NOMO-1 treated with dmso at 0.1 percent for 144 hours (cell line): ENCODE measurements around the gene NRXN3.

Experiments used
- DNase-seq: peaks from one replicate; lab custom pipeline; 2025; ENCODE audit not compliant: unreplicated experiment; lab: John Stamatoyannopoulos, UW

Gene NRXN3

DNA sequence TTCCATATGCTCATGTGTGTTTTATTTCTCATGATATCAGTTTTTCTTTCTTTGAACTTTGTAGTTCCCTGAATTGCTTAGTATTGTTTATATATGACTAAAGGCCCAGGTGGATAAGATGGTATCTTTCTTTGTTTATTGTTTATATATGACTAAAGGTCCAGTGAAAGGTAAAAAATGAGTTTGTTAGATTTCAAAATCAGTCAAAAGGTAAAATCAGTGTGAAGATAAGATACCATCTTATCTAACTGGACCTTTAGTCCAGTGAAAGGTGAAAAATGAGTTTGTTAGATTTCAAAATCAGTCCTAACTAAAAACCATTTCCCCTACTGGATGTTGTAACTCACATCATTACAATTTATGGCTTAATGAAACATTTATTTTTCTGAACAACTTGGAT lies 1150.9 kb downstream of the NRXN3 start:
- no peak for DNase-seq

DNA sequence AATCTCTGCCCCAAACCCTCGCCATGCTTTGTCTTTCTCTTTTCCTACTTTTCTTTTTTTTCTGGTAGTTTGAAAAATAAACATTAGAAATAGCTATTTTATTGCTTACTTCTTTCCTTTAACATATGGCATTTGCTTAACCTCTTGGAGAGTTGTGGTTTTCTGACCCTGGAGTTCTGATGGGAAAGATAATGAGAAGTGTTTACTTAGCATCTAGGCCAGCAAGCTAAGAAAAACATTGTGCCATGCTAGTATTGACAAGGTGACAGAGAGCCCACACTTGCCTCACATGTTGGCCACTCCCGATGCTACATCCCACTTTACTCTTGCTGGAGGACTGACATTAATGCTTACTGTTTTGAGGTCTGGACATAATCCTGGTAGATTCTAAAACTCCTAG lies 1154.9 kb downstream of the NRXN3 start:
- no peak for DNase-seq

DNA sequence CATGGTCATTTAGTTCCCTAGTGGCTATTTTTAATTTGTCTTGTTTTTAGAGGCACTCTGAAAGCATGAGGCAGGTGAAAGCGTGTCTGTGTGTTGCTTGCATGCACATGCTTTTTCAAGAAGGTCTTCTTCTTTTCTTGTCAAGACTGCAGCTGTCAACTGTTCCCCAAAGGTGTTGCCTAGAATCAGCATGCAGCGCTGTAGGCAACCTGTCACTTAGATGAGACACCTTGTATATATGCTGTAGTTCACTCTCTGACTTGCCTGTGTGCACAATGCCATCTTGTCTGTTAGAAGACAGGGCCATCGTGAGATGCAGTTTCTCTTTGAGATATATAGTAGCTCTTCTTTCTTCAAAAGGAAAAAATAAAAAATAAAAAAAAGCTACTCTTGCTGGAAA lies 1155.4 kb downstream of the NRXN3 start:
- no peak for DNase-seq

DNA sequence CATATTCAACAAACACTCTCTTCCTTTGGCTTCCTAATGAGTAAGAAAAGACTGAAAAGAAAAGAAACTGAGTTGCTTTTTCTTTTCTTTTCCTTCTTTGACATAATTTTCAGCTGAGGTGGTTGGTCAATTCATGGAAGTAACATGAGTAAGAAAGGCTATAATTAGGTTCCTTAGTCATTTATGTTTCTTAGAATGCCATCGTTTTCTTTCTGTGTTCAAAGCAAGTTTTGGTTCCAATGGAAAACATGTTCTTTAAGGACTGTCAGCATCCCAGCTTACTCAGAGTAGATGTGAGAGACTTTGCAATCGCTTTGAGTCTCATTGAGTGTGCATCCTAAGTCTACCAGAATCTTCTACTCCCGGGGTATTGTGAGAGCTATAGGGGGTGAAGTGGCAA lies 1158.7 kb downstream of the NRXN3 start:
- no peak for DNase-seq

DNA sequence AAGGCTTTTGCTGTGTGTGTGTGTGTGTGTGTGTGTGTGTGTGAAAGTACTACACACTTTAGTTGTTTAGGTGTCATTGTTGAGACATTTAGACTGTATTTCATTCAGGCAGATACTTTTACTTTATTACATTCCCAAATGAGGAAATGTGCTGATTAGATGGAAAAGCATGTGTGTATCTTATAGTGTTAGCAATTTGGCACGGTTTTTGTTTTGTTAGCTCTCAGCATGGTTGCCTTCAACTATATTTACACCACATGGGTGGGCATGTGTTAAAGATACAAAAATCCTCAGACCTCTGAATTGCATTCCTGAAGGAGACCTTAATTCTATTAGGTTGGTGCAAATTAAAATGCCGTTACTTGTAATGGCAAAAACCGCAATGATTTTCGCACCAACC lies 1161.7 kb downstream of the NRXN3 start:
- DNase-seq: no peak

DNA sequence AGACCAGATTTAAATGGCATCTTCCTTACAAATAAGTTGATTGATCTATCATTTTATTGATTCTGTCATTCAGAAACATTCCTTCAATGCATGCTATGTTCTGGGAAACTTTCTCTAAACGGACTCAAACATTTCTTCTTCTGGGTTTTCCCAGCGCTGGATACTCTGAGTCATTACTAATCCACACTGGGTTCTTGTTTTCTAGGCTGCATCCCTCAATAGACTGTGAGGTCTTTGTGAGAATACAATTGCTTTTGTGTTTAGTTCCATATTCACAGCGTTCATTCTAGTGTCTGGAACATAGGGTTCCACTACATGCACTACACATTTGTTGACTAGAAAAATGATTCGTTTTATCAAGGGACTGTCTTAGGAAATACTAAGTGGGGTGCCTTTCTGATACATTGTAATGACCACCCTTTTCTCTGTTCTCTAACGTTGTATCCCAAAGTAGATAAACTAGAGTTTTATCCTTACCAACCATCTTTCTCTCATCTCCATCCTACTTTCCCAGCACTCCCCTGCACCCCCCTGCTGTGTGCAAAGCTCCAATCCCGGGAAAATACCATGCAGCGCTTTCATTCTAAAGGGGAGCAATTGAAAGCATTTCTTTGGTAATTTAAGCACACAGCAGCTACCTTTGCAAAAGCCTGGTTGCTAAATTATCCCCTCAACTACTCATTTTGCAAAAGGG lies 1162.5 kb downstream of the NRXN3 start:
- DNase-seq: no peak

DNA sequence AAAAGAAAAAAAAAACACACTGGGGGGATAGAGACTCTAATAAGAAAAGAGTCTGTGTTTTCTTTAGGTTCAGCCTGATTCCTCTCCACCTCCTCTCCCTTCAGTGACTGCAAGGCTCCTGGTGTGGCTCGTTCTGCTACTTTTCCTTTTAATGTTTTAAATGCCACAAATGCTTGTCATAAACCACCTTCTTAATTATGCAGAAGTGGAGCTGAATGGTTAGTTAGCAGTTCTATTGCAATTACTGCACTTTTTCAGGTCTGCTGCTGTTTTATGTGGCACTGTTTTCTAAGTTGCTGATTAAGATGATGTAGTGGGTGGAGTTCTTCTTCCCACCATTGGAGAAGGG lies 1163.0 kb downstream of the NRXN3 start:
- no peak for DNase-seq

DNA sequence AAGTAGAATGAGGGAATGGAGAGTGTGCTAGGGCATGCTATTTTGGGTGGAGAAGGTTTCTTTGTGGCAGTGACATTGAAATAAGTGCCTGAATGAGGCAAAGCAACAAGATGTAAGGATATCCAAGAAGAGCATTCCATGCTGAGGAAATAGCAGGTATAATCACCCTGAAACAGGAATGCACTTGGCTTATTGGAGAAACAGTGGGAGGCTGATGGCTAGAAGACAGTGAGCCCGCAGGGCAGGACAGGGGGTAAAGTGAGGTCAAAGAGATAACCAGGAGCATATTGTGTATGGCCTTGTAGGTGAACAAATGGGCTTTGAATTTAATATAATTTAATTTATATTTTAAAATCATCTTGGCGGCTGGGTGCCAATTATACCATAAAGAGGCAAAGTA lies 1164.1 kb downstream of the NRXN3 start:
- no peak for DNase-seq

DNA sequence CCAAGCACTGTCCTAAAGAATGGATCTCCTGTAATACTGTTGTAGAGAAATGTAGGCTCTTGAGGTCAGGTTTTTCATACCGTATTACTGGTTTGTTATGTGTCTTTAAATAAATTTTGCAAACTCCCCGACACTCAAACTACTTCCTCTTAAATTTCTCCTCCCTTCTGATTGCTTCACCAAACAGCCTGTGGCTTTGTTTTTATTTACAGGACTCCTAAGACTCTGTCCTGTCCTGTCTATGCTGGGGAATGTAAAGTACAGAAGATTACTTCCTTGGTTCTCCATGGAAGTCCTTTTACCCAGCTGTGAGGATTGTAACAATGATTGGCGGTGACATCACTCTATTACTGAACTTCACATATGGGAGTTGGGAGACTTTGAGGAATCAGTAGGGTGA lies 1167.6 kb downstream of the NRXN3 start:
- peak; percentile 16 for DNase-seq

DNA sequence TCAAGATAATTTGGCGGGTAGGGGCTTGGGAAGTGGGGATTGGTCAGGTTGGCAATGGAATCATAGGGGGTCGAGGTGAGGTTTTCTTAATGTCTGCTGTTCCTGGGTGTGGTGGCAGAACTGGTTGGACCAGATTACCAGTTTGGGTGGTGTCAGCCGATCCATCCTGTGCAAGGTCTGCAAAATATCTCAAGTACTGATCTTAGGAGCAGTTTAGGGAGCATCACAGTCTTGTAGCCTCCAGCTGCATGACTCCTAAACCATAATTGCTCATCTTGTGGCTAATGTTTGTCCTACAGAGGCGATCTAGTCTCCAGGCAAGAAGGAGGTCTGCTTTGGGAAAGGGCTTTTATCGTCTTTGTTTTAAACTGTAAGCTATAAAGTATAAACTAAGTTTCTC lies 1172.8 kb downstream of the NRXN3 start:
- DNase-seq: no peak

DNA sequence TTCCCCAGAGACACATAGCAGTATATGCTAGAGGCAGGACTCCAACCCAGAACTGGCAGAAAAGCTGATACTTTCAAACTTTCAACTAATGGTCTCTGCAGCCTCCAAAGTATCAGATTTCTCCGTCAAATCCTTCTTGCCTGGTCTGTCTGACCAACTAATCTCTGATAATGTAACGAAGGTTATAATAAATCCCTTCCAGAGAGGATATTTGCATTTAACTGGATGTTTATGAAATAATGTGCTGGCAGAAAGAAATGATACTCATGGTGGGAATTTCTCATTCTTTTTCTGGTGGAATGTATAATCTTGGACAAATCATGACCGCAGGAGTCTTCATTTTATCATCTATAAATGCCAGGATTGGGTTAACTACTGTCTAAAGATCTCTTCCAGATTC lies 1180.8 kb downstream of the NRXN3 start:
- DNase-seq: no peak

DNA sequence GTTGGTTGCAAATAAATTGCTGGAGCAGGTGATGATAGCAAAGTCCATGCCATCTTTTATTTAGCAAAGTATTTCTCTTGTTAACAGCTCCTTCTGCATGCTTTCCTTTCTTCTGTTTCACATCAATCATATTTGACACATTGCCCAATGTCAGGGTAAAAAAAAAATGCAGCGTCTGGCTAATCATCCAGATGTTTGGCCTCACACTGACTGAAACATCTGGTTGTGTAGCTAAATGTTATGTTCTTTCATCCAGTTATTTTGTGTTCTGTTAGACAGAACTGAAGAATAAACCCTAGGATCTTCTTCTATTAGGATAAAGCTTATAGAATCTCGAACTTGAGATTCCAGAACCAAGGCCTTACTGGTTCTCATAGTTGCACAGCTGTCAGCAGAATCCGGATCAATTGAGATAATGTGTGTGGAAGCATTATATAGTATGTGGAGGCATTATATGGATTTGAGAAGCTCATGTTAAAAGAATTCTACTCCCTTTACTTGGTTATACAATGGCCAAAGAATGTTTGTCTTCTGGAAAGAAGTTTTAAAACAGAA lies 1182.0 kb downstream of the NRXN3 start:
- no peak for DNase-seq

DNA sequence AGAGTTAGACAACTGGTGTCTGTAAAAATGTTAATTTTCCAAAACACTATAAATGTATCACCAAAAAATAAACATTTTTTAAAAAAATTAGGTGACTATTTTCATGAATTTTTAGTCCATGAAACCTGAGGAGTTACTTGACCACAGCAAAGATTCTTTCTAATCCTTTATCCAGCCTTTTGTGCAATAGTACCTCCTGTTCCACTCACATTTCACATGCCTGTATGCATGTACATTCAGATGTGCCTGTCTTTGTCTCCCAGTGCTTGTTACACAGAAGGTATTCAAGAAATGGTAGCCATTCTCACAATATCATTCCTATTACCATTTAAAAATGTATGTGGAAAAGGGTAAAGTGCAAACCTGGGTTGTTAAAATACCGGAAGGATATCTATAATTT lies 1184.2 kb downstream of the NRXN3 start:
- no peak for DNase-seq

DNA sequence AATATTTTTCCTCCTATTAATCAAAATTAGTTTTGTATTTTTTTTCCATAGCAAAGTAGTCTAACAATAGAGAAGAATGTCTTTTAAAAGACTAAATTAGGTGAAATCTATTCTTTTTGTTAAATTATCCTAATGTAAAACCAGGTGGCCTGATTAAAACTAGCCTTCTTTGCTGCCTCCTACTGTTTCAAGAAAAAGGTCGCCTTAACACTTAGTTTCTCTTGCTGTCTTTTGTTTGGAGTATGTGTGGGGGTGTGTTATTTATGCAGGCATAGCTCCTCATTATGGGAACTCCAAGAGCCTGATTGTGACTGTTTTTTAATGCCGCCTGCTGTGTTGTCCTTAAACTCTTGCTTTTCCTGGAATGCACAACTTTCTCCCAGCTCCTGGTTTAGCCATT lies 1185.9 kb downstream of the NRXN3 start:
- no peak for DNase-seq

DNA sequence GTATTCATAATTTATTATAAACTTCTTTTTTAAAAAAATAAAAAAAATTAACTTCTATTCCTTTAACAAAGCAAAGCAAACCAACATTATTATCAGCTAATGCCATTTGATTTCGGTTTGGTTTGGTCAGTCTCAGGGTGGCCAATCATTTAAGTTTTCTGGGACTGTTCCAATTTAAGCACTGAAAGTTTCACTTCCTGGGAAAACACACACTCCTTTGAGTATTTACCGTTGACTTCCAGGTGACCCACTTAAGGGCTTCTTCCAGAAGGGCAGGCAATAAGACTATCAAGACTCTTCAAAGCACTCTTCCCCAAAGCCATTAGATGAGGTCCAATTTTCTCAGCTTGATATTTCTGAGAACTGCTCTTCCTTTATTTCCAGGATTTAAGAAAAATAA lies 1187.1 kb downstream of the NRXN3 start:
- DNase-seq: no peak

DNA sequence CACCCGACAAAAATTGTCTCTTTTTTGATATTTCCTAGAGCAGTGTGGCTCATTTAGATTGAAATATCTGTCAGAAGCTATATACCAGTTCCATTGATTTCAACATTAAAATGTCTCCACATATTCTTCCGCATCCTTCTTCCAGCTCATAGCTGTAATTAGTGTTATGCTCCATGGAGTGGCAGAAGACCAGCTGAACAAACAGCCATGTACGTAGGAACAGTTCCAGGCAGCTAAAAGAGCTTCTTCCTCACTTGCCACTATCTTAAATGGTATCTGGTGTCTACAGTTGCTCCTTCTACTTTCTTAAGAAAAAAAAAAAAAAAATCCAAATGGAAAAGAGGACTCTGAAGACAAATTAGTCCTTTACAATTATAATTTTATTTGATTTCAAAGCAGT lies 1193.1 kb downstream of the NRXN3 start:
- DNase-seq: no peak

DNA sequence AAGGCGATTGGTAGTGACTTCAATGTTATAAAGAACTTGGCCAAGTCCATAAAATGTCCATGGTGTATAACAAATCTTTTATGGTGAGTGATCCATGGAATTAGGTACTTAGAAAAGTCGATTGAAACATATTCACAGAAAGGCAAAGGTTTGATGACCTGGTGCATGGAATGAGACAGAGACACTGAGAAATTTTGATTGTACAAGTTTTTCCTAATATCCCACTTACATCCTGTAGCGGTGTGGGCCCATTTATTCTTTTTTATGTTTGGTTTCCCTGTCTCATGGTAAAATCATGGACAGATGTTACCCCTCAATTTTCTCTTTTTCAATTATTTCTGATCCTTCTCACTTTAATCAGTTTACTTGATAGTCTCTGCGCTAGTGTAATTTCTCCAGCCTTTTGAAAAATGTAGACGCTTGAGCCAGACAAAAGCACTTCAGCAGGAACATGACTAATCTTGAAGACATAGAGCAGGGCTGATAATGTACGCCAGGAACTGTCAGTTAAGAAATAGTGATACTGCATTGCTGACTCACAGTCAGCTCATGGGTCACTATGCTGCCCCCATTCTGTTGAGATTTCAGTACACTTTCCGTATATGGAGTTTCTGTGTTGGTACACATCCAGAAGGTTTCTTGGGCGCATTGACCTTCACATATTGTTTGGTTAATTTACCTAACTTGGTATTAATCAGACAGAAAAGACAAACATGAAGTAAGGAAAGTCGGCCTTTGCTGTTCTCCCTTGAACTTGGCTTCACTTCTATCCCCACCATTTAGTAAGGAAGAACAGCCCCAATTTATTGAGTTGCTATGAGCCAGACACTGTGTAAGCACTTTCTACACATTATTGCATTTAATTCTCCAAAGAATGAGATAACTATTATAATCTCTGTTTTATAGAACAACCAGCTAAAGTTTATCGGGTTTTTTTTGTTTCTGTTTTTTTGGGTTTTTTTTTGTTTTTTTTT lies 1199.5 kb downstream of the NRXN3 start:
- no peak for DNase-seq

DNA sequence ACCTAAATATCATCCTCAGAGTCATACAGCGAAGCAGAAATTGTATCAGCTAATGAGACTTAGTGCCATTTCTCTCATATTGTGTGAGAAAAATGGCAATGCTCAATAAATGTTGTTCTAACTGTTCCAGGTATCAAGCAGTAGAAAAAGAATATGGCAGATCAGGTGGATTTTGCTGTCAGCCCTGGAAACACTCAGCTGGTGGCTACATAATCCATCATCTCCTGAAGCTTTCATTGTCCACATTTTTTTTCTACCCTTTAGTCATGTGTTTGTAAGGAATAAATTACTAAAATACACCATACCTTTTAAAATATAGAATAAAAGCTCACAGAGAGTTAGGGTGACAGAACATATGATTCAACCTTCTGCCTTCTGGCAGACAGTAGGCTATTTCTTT lies 1200.8 kb downstream of the NRXN3 start:
- no peak for DNase-seq

DNA sequence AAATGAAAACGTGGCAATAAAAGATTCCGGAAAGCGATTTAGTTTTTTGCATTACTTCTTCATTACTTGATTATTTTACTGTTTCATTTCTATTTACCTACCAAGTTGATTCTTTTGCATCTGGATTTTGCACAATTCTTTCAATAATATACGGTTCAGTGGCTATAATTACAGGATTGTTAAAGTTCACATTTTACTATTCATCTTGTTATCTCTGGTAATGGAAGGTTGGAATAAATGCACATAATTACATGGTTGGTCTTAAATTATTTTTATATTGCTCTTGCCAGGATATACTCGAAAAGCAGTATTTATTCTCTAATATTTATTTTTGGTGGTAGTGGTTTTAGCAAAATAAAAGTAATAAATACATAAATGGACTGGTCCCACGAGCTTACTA lies 1203.3 kb downstream of the NRXN3 start:
- no peak for DNase-seq

DNA sequence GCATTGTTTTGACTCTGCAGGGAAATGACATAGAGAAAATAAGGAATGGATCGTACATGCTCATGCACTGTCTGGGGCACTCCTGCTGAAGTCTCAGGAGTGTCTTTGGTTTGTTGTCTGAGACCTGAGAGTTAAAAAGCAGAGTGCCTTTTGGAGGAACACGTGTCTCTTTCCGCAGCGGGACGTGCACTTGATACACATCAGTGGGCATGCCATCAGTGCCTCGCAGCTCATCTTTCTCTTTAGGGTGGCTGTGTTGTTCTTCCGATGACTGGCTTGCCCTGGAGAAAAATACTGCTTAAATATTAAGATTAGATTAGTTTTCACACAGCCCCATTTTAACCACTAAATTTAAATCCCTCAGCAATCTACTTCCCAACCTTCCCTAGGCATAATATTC lies 1205.2 kb downstream of the NRXN3 start:
- DNase-seq: no peak

DNA sequence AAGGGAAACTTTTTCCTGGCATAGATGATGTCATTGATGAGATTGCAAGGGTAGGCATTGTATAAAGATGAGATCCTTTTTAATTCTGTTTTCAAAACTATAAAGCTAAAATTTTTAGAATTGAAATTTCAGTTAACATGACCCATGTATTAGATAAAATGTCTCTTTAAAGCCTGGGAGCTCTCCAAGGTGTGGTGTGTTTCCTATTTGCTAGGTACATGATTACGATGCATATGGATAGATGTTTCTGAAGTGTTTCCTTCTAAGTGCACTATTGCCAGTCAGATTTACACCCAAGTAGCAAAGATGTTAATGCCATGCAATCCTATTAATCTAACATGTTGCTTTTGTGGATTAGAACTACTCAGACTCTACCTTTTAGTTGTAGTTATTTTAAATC lies 1206.4 kb downstream of the NRXN3 start:
- no peak for DNase-seq

DNA sequence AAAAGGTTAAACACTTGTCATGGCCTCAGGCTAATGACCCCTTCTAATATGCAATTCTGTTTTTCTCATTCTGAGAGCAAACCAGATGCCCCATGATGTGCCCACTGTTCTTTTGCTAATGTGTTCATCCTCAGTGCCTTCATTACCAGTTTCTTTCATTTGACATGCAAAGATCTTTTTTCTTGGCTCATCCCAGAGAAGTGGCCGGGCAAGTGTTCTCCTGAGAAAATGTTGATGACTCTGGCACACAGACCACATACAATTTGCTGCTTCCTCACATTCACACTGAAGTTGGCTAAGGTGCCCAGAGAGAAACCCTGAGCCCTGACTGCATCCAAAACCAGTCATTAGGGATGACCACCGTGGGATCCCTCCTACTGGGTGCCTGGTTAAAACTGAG lies 1207.8 kb downstream of the NRXN3 start:
- DNase-seq: no peak
